Lower leg skin (tissue), 4 donors: ENCODE data around the gene LYZL4. TPM values are rescaled to one million over a fixed set of nuclear protein-coding genes. Genes with fewer than 3 reads are reported as not detected.

Experiments used
- DNase-seq, 2 donors: peaks; one replicate each; pipeline ENCODE4 v3.0.0-alpha.2; 2019; ENCODE audit warnings: low spot score in 2 of 2
- H3K4me3 ChIP-seq: fragments of 200-600 bp; sonication (generic); 2 replicates; pipeline ENCODE4 v1.5.1; 2017; ENCODE audit warnings: mild to moderate bottlenecking, low read depth; ENCODE audit not compliant: poor library complexity, severe bottlenecking
- POLR2A ChIP-seq, 2 donors: fragments of 450-650 bp; IDR thresholded peaks; one replicate each; pipeline ENCODE4 v1.6.1; 2016 to 2017; ENCODE audit warnings: antibody characterized with exemption in 2 of 2, mild to moderate bottlenecking in 1 of 2, moderate library complexity in 1 of 2
- WGBS, 2 donors: methylation state at CpG; one replicate each; pipeline ENCODE4 v1.1.5; 2018; 5-methylcytosine and 5-hydroxymethylcytosine counted together
- intact Hi-C: fragments of 100-400 bp; cut with DNase I; formaldehyde crosslinking; loops from one replicate; pipeline ENCODE4 v1.15.0; 2023; ENCODE audit warnings: low total_unique reads
- total RNA-seq, 4 donors: library from RNA; depleted of rRNA; stranded (reverse); fragments of >200 nt; gene quantifications; one replicate each; pipeline ENCODE4 v1.1.0, GENCODE V29; 2016
- TF ChIP-seq, protein P1 (sequence below), 3 donors: fragments of 450-650 bp; IDR thresholded peaks; one replicate each; pipeline ENCODE4 v1.5.1; 2016; ENCODE audit warnings: antibody characterized with exemption in 3 of 3, mild to moderate bottlenecking in 3 of 3, moderate library complexity in 2 of 3

The LYZL4 gene
- total RNA-seq, 4 donors from 2014 or later, result not detected

DNA sequence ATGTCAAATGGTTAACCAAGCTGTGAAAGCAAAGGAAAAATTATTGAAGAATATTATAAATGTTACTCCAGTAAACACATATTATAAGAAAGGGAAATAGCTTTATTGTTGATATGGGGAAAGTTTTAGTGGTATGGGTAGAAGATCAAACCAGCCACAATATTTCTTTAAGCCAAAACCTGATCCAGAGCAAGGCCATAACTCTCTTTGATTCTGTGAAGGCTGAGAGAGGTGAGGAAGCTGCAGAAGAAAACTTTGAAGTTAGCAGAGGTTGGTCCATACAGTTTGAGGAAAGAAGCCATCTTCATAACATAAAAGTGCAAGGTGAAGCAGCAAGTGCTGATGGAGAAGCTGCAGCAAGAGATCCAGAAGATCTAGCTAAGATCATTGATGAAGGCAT, 54.8 kb downstream of the LYZL4 start:
- intact Hi-C loops, result no loop called here
- no peak for DNase-seq
- TF ChIP-seq POLR2A (IDR thresholded peaks at IDR 0.05), result no peak
- H3K4me3 ChIP-seq, result no peak overlapping the region

DNA sequence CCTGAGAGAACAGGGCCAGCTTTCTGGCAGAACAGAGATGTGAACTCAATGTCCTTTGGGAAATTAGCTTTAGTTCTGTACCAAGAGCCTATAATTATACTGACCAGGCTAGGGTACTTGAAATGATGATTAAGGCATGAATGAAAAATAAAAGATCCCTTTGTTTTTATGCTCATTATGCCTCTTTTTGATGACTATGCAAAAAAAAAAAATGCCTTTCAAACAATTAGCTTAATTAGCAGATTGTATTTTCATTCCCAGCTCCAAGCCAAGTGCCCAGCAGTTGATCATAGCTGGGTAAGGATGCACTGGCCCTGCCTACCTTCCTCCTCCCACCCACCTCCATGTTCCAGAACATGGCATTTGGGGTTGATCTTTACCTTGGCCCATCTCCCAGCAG, 56.8 kb downstream of the LYZL4 start:
- H3K4me3 ChIP-seq, result no peak overlapping the region
- no peak for DNase-seq
- TF ChIP-seq, protein P1, sequence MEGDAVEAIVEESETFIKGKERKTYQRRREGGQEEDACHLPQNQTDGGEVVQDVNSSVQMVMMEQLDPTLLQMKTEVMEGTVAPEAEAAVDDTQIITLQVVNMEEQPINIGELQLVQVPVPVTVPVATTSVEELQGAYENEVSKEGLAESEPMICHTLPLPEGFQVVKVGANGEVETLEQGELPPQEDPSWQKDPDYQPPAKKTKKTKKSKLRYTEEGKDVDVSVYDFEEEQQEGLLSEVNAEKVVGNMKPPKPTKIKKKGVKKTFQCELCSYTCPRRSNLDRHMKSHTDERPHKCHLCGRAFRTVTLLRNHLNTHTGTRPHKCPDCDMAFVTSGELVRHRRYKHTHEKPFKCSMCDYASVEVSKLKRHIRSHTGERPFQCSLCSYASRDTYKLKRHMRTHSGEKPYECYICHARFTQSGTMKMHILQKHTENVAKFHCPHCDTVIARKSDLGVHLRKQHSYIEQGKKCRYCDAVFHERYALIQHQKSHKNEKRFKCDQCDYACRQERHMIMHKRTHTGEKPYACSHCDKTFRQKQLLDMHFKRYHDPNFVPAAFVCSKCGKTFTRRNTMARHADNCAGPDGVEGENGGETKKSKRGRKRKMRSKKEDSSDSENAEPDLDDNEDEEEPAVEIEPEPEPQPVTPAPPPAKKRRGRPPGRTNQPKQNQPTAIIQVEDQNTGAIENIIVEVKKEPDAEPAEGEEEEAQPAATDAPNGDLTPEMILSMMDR (IDR thresholded peaks at IDR 0.05), result no peak
- TF ChIP-seq POLR2A (IDR thresholded peaks at IDR 0.05), result no peak
- intact Hi-C loops, result no loop called here

DNA sequence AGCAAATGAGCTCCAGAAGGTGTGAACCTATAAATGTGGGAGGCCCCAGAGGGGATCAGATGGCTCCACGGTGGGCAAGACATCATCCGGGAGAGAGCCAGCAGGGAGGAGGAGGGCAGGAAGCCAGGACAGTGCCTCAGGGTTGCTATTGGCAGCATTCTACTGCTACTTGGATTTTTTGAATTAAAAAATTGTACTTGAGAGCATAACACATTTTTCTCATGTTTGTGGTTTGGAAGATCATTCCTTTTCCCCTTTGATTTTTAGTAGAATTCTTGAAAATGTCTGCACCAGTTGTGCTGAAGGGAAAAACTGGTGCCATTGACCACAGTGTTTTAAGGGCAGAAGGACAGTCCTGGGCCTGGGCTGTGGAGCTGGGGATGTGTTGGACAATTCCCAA, 59.2 kb downstream of the LYZL4 start:
- no peak overlapping the region for H3K4me3 ChIP-seq
- intact Hi-C loops, result no loop called here
- 6 to 16% methylated on average over 2 of the region's 2 CpGs for WGBS, 2 donors
- TF ChIP-seq, protein P1 (IDR thresholded peaks at IDR 0.05), result no peak
- TF ChIP-seq POLR2A (IDR thresholded peaks at IDR 0.05), result no peak
- DNase-seq, result no peak

DNA sequence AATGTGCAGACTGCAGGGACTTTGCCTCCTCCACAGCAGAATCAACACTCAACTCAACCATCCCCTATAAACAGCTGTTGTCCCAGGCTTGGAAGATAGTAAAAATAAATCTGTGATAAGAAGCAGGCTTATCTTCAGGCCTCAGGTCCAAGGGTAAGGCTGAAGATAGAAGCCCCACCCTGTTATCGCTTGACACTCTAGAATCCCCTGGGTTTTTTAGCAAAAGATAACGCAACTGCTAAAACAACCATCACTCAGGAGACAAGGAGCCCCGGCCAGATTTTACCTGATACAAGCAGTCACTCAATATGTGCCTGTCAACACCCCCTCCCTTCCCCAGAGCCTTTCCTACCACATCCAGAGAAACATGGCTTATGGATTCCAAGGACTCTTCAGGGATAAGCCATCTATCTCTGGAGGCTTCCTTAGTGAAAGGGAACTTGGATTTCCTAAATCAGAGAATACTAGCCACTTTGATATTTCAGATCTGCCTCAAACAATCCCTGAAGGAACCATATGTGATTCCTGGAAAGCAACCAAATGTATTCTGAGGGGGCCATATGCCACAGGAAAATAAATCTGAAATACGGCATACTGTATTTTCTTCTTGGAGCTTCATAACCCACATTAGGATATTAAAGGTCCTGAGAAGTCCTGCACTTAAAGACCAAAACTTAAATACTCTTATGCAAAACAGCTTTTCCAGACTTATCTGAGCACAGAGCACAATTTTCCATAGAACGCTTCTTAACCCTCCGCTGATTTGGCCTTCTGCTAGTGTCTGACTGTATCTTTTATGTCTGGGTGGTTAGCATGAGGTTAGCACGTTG, 60.4 kb downstream of the LYZL4 start:
- DNase-seq, result no peak
- H3K4me3 ChIP-seq, result no peak overlapping the region
- TF ChIP-seq, protein P1 (IDR thresholded peaks at IDR 0.05), result no peak
- TF ChIP-seq POLR2A (IDR thresholded peaks at IDR 0.05), result no peak
- 87 to 89% methylated on average over 7 of the region's 7 CpGs for WGBS, 2 donors
- intact Hi-C loops, result no loop called here

DNA sequence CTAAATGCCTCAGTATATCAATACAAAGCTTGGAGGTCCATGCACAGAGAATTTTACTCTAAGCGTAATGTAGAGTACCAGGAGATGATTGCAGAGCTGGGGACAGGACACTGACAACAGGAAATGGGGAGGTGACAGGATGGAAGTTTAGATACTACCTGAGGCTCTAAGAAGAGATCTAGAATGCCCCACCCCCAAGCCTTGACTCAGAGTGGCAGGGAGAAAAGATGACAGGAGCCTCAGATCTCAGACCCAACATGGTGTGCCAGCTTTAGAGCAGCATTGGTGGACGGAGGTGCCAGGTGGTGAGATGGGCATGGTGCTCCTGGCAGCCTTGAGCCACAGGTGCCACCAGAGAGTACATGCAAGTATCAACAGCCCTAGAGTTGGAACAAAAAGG, 62.5 kb downstream of the LYZL4 start:
- intact Hi-C loops, result no loop called here
- TF ChIP-seq, protein P1 (IDR thresholded peaks at IDR 0.05), result no peak
- no peak for TF ChIP-seq POLR2A (IDR thresholded peaks at IDR 0.05)
- no peak overlapping the region for H3K4me3 ChIP-seq
- WGBS, 2 donors, result 74 to 88% methylated on average over 2 of the region's 2 CpGs
- no peak for DNase-seq

Other genes starting within 250 kb of the LYZL4 start
- under 1 TPM in 1 of 4 donors, not detected in 3; 0.91 TPM for gene CCK, start 144.4 kb downstream of the LYZL4 start, total RNA-seq
- gene VIPR1, start 92.0 kb upstream of the LYZL4 start, total RNA-seq, result 100 to 1,000 TPM in 1 of 4 donors, 10 to 100 TPM in 3; 69.9 to 110 (median 70.8) TPM
- gene SEC22C, start 171.4 kb upstream of the LYZL4 start, total RNA-seq, result 10 to 100 TPM; 20.5 to 35.6 (median 30.8) TPM
- 10 to 100 TPM; 12.6 to 23.5 (median 17.6) TPM for gene SS18L2, start 180.2 kb upstream of the LYZL4 start, total RNA-seq
- gene NKTR, start 190.1 kb upstream of the LYZL4 start, total RNA-seq, result 10 to 100 TPM; 33.8 to 82.3 (median 49.6) TPM
- 10 to 100 TPM; 14.4 to 25.8 (median 21.2) TPM for gene ZBTB47, start 243.1 kb upstream of the LYZL4 start, total RNA-seq